ENCODE results near the gene PRKCE.

GRCh38 chr2:46094689-46095088, 443.2 kb downstream of the PRKCE start:
- no peak for TF ChIP-seq CTCF (IDR thresholded peaks at IDR 0.05; ENCODE audit: low read depth, low read length, missing input control)
- TF ChIP-seq EGR1 (IDR thresholded peaks at IDR 0.05; ENCODE audit: low read depth in 2 of 2): no peak
- no peak for TF ChIP-seq YY1 (IDR thresholded peaks at IDR 0.05)
- TF ChIP-seq GABPA (IDR thresholded peaks at IDR 0.05 in 1 of 2, conservative IDR thresholded peaks at IDR 0.05 in 1 of 2): no peak
- no peak for TF ChIP-seq ZBTB33 (IDR thresholded peaks at IDR 0.05)
- TF ChIP-seq REST (IDR thresholded peaks at IDR 0.05): no peak
- TF ChIP-seq SP1 (IDR thresholded peaks at IDR 0.05): no peak
- no peak for TF ChIP-seq TAF1 (conservative IDR thresholded peaks at IDR 0.05)
- TF ChIP-seq RAD21 (IDR thresholded peaks at IDR 0.05): no peak
- no peak for TF ChIP-seq JUND (IDR thresholded peaks at IDR 0.05)
- TF ChIP-seq MAX (IDR thresholded peaks at IDR 0.05): no peak
- no peak for TF ChIP-seq NR2F2 (IDR thresholded peaks at IDR 0.05)
- no peak for TF ChIP-seq RXRA (IDR thresholded peaks at IDR 0.05)

Data from liver (tissue), 3 donors.